IMR-90 (cell line): ENCODE results near the gene CITED2. TPM values are rescaled to one million over a fixed set of nuclear protein-coding genes. Genes with fewer than 3 reads are reported as not detected.

Experiments used
- ATAC-seq: fragments of 200-7000 bp; cut with Tn5 transposase; 2 replicates; pipeline ENCODE4 v1.9.1; 2020; ENCODE audit warnings: low read depth, mild to moderate bottlenecking, moderate library complexity
- BruUV-seq: library from RNA; stranded (reverse); fragments of 400-500 nt; replicated peaks from 2 replicates; lab custom pipeline; 2021; lab: Mats Ljungman, UMichigan
- CTCF ChIA-PET: fragments of 300-600 bp; formaldehyde crosslinking; extraction: SDS; loops from one replicate; lab custom pipeline; 2021; ENCODE audit warnings: antibody characterized with exemption; lab: Yijun Ruan, JAX
- POLR2A ChIA-PET: fragments of 300-600 bp; sonication (Branson Sonifier 250); formaldehyde crosslinking; loops from one replicate; lab custom pipeline; 2022; ENCODE audit warnings: antibody characterized with exemption; ENCODE audit not compliant: unreplicated experiment; lab: Charles Lee
- DNase-seq: peaks from one replicate; pipeline ENCODE4 v3.0.0; 2013
- H2AFZ ChIP-seq: replicated peaks from 2 replicates; pipeline ENCODE3; 2013; ENCODE audit warnings: low read length, mild to moderate bottlenecking; ENCODE audit not compliant: poor library complexity
- H2AK5ac ChIP-seq: 2 replicates; pipeline ENCODE4 v1.6.1; 2013; ENCODE audit warnings: low read depth, low read length, inconsistent platforms
- H2AK9ac ChIP-seq: replicated peaks from 2 replicates; pipeline ENCODE3; 2013; ENCODE audit warnings: mild to moderate bottlenecking, low read depth, low read length, moderate library complexity; ENCODE audit not compliant: poor library complexity
- H2BK120ac ChIP-seq: 2 replicates; pipeline ENCODE4 v1.6.1; 2013; ENCODE audit warnings: low read depth, low read length, inconsistent platforms
- H2BK15ac ChIP-seq: 3 replicates; pipeline ENCODE4 v1.6.1; 2013; ENCODE audit warnings: low read depth, low read length, inconsistent platforms
- H2BK20ac ChIP-seq: 2 replicates; pipeline ENCODE4 v1.6.1; 2013; ENCODE audit warnings: low read depth, mild to moderate bottlenecking, inconsistent platforms, low read length, moderate library complexity
- H2BK5ac ChIP-seq: 2 replicates; pipeline ENCODE4 v1.6.1; 2013; ENCODE audit warnings: mild to moderate bottlenecking, low read depth, low read length, inconsistent platforms; ENCODE audit not compliant: poor library complexity, severe bottlenecking
- H3K14ac ChIP-seq: replicated peaks from 2 replicates; pipeline ENCODE4 v1.6.1; 2013; ENCODE audit warnings: low read depth, low read length, inconsistent platforms
- H3K18ac ChIP-seq: 2 replicates; pipeline ENCODE4 v1.6.1; 2013; ENCODE audit warnings: low read depth, low read length, control low read depth
- H3K23ac ChIP-seq: 2 replicates; pipeline ENCODE4 v1.6.1; 2013; ENCODE audit warnings: low read depth, low read length, inconsistent platforms
- H3K27ac ChIP-seq: 2 replicates; pipeline ENCODE4 v1.5.1; 2013; ENCODE audit warnings: mild to moderate bottlenecking, control low read depth, low read length; ENCODE audit not compliant: insufficient read depth
- H3K27me3 ChIP-seq: 2 replicates; pipeline ENCODE4 v1.6.1; 2013; ENCODE audit warnings: low read length; ENCODE audit not compliant: control insufficient read depth, insufficient read depth
- H3K36me3 ChIP-seq: 2 replicates; pipeline ENCODE4 v1.6.1; 2013; ENCODE audit warnings: low read length, mixed read lengths; ENCODE audit not compliant: control insufficient read depth, insufficient read depth
- H3K4ac ChIP-seq: 2 replicates; pipeline ENCODE4 v1.6.1; 2013; ENCODE audit warnings: low read depth, low read length, inconsistent platforms
- H3K4me1 ChIP-seq: 2 replicates; pipeline ENCODE4 v1.6.1; 2013; ENCODE audit warnings: low read length, mixed read lengths; ENCODE audit not compliant: control insufficient read depth, insufficient read depth
- H3K4me2 ChIP-seq: 2 replicates; pipeline ENCODE4 v1.6.1; 2013; ENCODE audit warnings: low read depth, mild to moderate bottlenecking, control low read depth, low read length, moderate library complexity
- H3K4me3 ChIP-seq: 2 replicates; pipeline ENCODE4 v1.5.1; 2013; ENCODE audit warnings: low read depth, mild to moderate bottlenecking, control low read depth, low read length, moderate library complexity; ENCODE audit not compliant: insufficient read depth
- H3K56ac ChIP-seq: 2 replicates; pipeline ENCODE4 v1.6.1; 2013; ENCODE audit warnings: low read length, inconsistent platforms; ENCODE audit not compliant: insufficient read depth; ENCODE audit errors: extremely low read depth
- H3K79me1 ChIP-seq, 2 experiments: 2 replicates each; pipeline ENCODE4 v1.6.1; 2013; ENCODE audit warnings: low read length in 2 of 2, inconsistent platforms in 1 of 2, low read depth in 1 of 2
- H3K9ac ChIP-seq: 2 replicates; pipeline ENCODE4 v1.6.1; 2013; ENCODE audit warnings: low read depth, low read length, control low read depth
- H3K9me1 ChIP-seq: 2 replicates; pipeline ENCODE4 v1.6.1; 2013; ENCODE audit warnings: low read length, inconsistent platforms; ENCODE audit not compliant: insufficient read depth
- H3K9me3 ChIP-seq: 2 replicates; pipeline ENCODE4 v1.6.1; 2013; ENCODE audit warnings: low read length; ENCODE audit not compliant: control insufficient read depth, insufficient read depth
- H4K20me1 ChIP-seq: 2 replicates; pipeline ENCODE4 v1.6.1; 2013; ENCODE audit warnings: low read length, inconsistent platforms; ENCODE audit not compliant: insufficient read depth
- H4K5ac ChIP-seq: 2 replicates; pipeline ENCODE4 v1.6.1; 2013; ENCODE audit warnings: mild to moderate bottlenecking, low read depth, low read length, control low read depth
- H4K8ac ChIP-seq, 2 experiments: 2 replicates each; pipeline ENCODE4 v1.6.1; 2013; ENCODE audit warnings: low read depth in 2 of 2, low read length in 2 of 2, control low read depth in 1 of 2, inconsistent platforms in 1 of 2
- H4K91ac ChIP-seq: 2 replicates; pipeline ENCODE4 v1.6.1; 2013; ENCODE audit warnings: low read depth, low read length, inconsistent platforms; ENCODE audit not compliant: insufficient read depth
- CEBPB ChIP-seq: IDR thresholded peaks from 2 replicates; pipeline ENCODE4 v1.6.1; 2012; ENCODE audit warnings: low read depth, low read length, improper control_type of control experiment
- FOS ChIP-seq: fragments of 150-350 bp; IDR thresholded peaks from 2 replicates; pipeline ENCODE4 v1.6.1; 2016; ENCODE audit warnings: low read depth, low read length
- MXI1 ChIP-seq: IDR thresholded peaks from 2 replicates; pipeline ENCODE4 v1.6.1; 2012; ENCODE audit warnings: low read depth, mild to moderate bottlenecking, low read length, moderate library complexity, borderline replicate concordance
- POLR2A ChIP-seq: IDR thresholded peaks from 2 replicates; pipeline ENCODE4 v1.6.1; 2012; ENCODE audit warnings: mild to moderate bottlenecking, low read depth, low read length
- RAD21 ChIP-seq: IDR thresholded peaks from 2 replicates; pipeline ENCODE4 v1.6.1; 2012; ENCODE audit warnings: low read length, improper control_type of control experiment
- SMC3 ChIP-seq: fragments of 150-350 bp; IDR thresholded peaks from 2 replicates; pipeline ENCODE4 v1.6.1; 2016; ENCODE audit warnings: low read depth, mild to moderate bottlenecking, antibody characterized with exemption, low read length, moderate library complexity
- WGBS, 2 experiments: methylation state at CpG; one replicate each; pipeline versions ENCODE4 v1.1.5 to v1.1.7; 2013; ENCODE audit warnings: missing lambda C conversion rate in 2 of 2; ENCODE audit not compliant: insufficient read length in 1 of 2; ENCODE audit errors: extremely low coverage in 2 of 2; 5-methylcytosine and 5-hydroxymethylcytosine counted together
- dilution Hi-C: fragments of 300-500 bp; cut with HindIII; formaldehyde crosslinking; loops from one replicate; pipeline ENCODE4 v1.14.3; 2018; ENCODE audit warnings: low sequenced_read_pairs; ENCODE audit not compliant: unreplicated experiment
- in situ Hi-C: fragments of 300-500 bp; cut with MboI; formaldehyde crosslinking; loops from 3 replicates; pipeline ENCODE4 v1.14.3; 2019; ENCODE audit warnings: low sequenced_read_pairs, inconsistent platforms, mixed read lengths
- intact Hi-C: fragments of 100-400 bp; cut with micrococcal nuclease; formaldehyde crosslinking; loops from 2 replicates; pipeline ENCODE4 v1.10.0; 2022
- polyA plus RNA-seq, 3 experiments: library from polyadenylated mRNA; depleted of rRNA; stranded (reverse); fragments of >200 nt; gene quantifications; 2 replicates each; pipeline ENCODE4 v1.2.3, GENCODE V29; 2012; ENCODE audit warnings: low replicate concordance in 1 of 3
- total RNA-seq: library from RNA; depleted of rRNA; stranded (reverse); fragments of >200 nt; gene quantifications from 2 replicates; pipeline ENCODE4 v1.2.3, GENCODE V29; 2012
- TF ChIP-seq, protein P1 (sequence below): fragments of 150-350 bp; IDR thresholded peaks from 2 replicates; pipeline ENCODE4 v1.6.1; 2017; ENCODE audit warnings: mild to moderate bottlenecking, antibody characterized with exemption, low read length, low read depth

The CITED2 gene
- total and polyA plus RNA-seq, 2 of the 4 experiments (the other 2 are of a cell fraction): 163 to 483 TPM

DNA sequence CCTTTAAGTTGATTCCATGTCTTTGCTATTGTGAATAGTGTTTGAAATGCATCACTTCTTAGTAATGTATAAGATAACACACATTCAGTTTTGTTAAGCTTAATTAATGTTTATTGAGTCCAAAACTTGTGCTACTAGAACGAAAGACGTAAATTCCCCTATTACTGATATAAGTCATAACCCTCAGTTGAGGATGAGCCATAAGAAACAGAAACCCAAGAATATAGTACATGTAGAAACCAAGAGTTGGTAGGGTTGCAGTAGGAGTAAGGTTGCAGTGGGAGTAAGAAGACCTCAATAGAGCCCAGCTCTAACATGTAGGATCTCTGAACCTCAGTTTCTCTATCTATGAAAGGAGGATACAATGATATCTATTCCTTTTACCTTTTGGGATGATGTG lies 19.3 kb downstream of the CITED2 start:
- no peak overlapping the region for H2BK5ac ChIP-seq
- ChIA-PET CTCF (interaction anchor here (0.7 to 1.9 kb wide), 2 partner anchors 136 to 565 kb away, joined by 3 to 9 read pairs; no protein-coding TSS in a partner anchor), POLR2A (no interaction called here)
- H3K18ac ChIP-seq: no peak overlapping the region
- H3K9ac ChIP-seq: no peak overlapping the region
- DNase-seq: no peak
- no peak overlapping the region for H2AK5ac ChIP-seq
- H4K20me1 ChIP-seq: no peaks in the 10 kb centered on the region
- H3K4ac ChIP-seq: no peak overlapping the region
- no peak overlapping the region for H3K27ac ChIP-seq
- H3K27me3 ChIP-seq: no peaks in the 10 kb centered on the region; the same call in 1 of the 2 replicates
- no peak overlapping the region for H3K4me2 ChIP-seq
- H3K4me1 ChIP-seq: no peaks in the 10 kb centered on the region
- H3K4me3 ChIP-seq: no peak overlapping the region
- H3K14ac ChIP-seq: no peak overlapping the region
- no peaks in the 10 kb centered on the region for H3K9me1 ChIP-seq
- no peak overlapping the region for H3K56ac ChIP-seq
- H3K23ac ChIP-seq: no peak overlapping the region
- H2AK9ac ChIP-seq: no peak overlapping the region
- no peak overlapping the region for H2BK20ac ChIP-seq
- H3K36me3 ChIP-seq: no peaks in the 10 kb centered on the region
- H2AFZ ChIP-seq: no peak overlapping the region
- no TSS peak for BruUV-seq
- H3K9me3 ChIP-seq: no peaks in the 10 kb centered on the region
- no peak for ATAC-seq
- in situ Hi-C loops (loop anchor here (5.0 to 25.0 kb wide), 3 partner anchors 128 to 1557 kb away; partner anchors contain the start of gene PERP), dilution Hi-C loops (no loop called here), intact Hi-C loops (no loop called here)
- no peaks in the 10 kb centered on the region for H3K79me1 ChIP-seq
- no CpG with 5 or more reads among the region's 2 CpGs for WGBS, 2 experiments
- H4K8ac ChIP-seq: no peak overlapping the region
- no peak overlapping the region for H4K5ac ChIP-seq
- H4K91ac ChIP-seq: no peak overlapping the region
- TF ChIP-seq CEBPB: no peak
- TF ChIP-seq FOS: no peak
- no peak for TF ChIP-seq RAD21
- TF ChIP-seq, protein P1, sequence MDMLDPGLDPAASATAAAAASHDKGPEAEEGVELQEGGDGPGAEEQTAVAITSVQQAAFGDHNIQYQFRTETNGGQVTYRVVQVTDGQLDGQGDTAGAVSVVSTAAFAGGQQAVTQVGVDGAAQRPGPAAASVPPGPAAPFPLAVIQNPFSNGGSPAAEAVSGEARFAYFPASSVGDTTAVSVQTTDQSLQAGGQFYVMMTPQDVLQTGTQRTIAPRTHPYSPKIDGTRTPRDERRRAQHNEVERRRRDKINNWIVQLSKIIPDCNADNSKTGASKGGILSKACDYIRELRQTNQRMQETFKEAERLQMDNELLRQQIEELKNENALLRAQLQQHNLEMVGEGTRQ: no peak
- TF ChIP-seq MXI1: no peak
- TF ChIP-seq POLR2A: no peak
- TF ChIP-seq SMC3: no peak
- H2BK120ac ChIP-seq: no peak overlapping the region
- H2BK15ac ChIP-seq: no peak overlapping the region
